ENCODE data around the gene SCYL1. TPM values are rescaled to one million over a fixed set of nuclear protein-coding genes. Genes with fewer than 3 reads are reported as not detected.
A peak's percentile ranks its signal among the peaks of the same experiment; 100 is the strongest.

Gene SCYL1
- polyA plus RNA-seq, 2 donors: 41.8 to 52.4 TPM

DNA sequence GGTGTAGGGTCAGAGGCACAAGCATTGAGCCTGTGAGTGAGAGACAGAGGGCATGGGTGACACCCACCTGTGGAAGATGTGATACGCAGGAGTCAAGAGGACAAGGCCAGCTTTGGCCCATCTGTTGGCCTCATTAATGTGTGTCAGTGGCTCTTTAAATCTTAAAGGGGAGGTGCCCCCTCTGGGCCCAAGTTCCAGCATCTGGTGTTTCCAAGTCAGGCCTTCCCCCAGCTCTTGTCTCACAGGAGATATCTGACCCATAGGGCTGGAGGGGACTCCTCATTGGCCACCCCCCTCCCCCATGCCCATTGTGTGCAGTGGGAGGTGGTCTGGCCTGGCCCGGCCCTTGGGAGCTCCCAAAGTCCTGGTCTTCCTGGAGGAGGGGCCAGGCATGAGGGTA, 61.8 kb downstream of the SCYL1 start:
- peaks cover 6 to 18% of the 10 kb centered on the region in 2 donors for H3K4me1 ChIP-seq (ENCODE audit: control insufficient read depth in 2 of 2, insufficient read depth in 2 of 2, low read length in 1 of 2)
- 74 to 83% methylated on average over 2 of the region's 2 CpGs for WGBS, 2 donors
- no peaks in the 10 kb centered on the region for H3K9me3 ChIP-seq (ENCODE audit: control insufficient read depth in 2 of 2, insufficient read depth in 1 of 2, low read depth in 1 of 2, low read length in 1 of 2)
- peak overlapping the region in 1 of 2 donors; percentile 44 for H3K27ac ChIP-seq (ENCODE audit: low read depth in 2 of 2, low read length in 1 of 2)
- peaks cover under 1 to 19% of the 10 kb centered on the region in 2 donors for H3K36me3 ChIP-seq (ENCODE audit: control insufficient read depth in 2 of 2, insufficient read depth in 2 of 2, low read length in 1 of 2)
- no peaks in the 10 kb centered on the region for H3K27me3 ChIP-seq (ENCODE audit: control insufficient read depth in 1 of 2, insufficient read depth in 2 of 2, low read length in 2 of 2)
- no peak overlapping the region for H3K4me3 ChIP-seq (ENCODE audit: low read depth in 1 of 2, low read length in 2 of 2)

Other genes starting within 250 kb of the SCYL1 start
- gene CDC42EP2, start 210.2 kb upstream of the SCYL1 start, polyA plus RNA-seq: 1 to 10 TPM; 4.4 to 4.7 TPM
- gene DPF2, start 191.2 kb upstream of the SCYL1 start, polyA plus RNA-seq: 10 to 100 TPM; 12.2 to 17.4 TPM
- under 1 TPM; 0.10 to 0.16 TPM for gene TIGD3, start 170.3 kb upstream of the SCYL1 start, polyA plus RNA-seq
- gene SLC25A45, start 142.4 kb upstream of the SCYL1 start, polyA plus RNA-seq: 1 to 10 TPM; 2.4 to 6.0 TPM
- 10 to 100 TPM; 25.2 to 27.8 TPM for gene FRMD8, start 138.4 kb upstream of the SCYL1 start, polyA plus RNA-seq
- 1,000 to 10,000 TPM in 1 of 2 donors, 100 to 1,000 TPM in 1; 536 to 1,203 TPM for gene NEAT1, start 102.3 kb upstream of the SCYL1 start, polyA plus RNA-seq
- 1,000 to 10,000 TPM in 1 of 2 donors, 10 to 100 TPM in 1; 94.9 to 1,950 TPM for gene MALAT1, start 26.0 kb upstream of the SCYL1 start, polyA plus RNA-seq
- gene LTBP3, start 33.3 kb downstream of the SCYL1 start, polyA plus RNA-seq: 10 to 100 TPM; 32.8 to 36.4 TPM
- gene ZNRD2, start 45.4 kb downstream of the SCYL1 start, polyA plus RNA-seq: 10 to 100 TPM; 38.9 to 52.1 TPM
- gene FAM89B, start 47.5 kb downstream of the SCYL1 start, polyA plus RNA-seq: 10 to 100 TPM; 27.9 to 36.5 TPM
- 10 to 100 TPM; 54.4 to 61.6 TPM for gene EHBP1L1, start 51.0 kb downstream of the SCYL1 start, polyA plus RNA-seq
- gene KCNK7, start 70.7 kb downstream of the SCYL1 start, polyA plus RNA-seq: 10 to 100 TPM; 18.4 to 19.8 TPM
- gene MAP3K11, start 89.1 kb downstream of the SCYL1 start, polyA plus RNA-seq: 10 to 100 TPM; 25.7 to 35.2 TPM
- 10 to 100 TPM; 15.0 to 16.1 TPM for gene PCNX3, start 90.7 kb downstream of the SCYL1 start, polyA plus RNA-seq
- gene SIPA1, start 113.0 kb downstream of the SCYL1 start, polyA plus RNA-seq: 10 to 100 TPM; 22.8 to 32.5 TPM
- 10 to 100 TPM; 39.6 to 40.0 TPM for gene RELA, start 137.8 kb downstream of the SCYL1 start, polyA plus RNA-seq
- gene KAT5, start 187.2 kb downstream of the SCYL1 start, polyA plus RNA-seq: 10 to 100 TPM; 55.6 to 60.3 TPM
- 10 to 100 TPM; 26.3 to 41.8 TPM for gene RNASEH2C, start 195.7 kb downstream of the SCYL1 start, polyA plus RNA-seq

Measured in esophagus (tissue), 2 donors.